Hematopoietic multipotent progenitor cell treated with erythropoietin and hydrocortisone succinate and interleukin-3 and kit ligand, for 8 days (in vitro differentiated cells): ENCODE data around the gene XPC.
"Not testable (repeated sequence)": the region's sequence is repeated elsewhere in the genome, so short reads cannot be mapped to it uniquely, and the experiment has no call there.

Experiments
- DNase-seq: peaks from one replicate; pipeline ENCODE4 v3.0.0-alpha.2; 2015

Gene XPC

GRCh38 chr3:14117468-14118399, 60.7 kb downstream of the XPC start:
- no peak for DNase-seq

GRCh38 chr3:14113965-14114635, 64.3 kb downstream of the XPC start:
- DNase-seq: no peak

GRCh38 chr3:14110699-14111098, 67.7 kb downstream of the XPC start:
- DNase-seq: no peak

- DNase-seq: not testable (repeated sequence)
These were observed 68.6 kb downstream of the XPC start for GRCh38 chr3:14109821-14110220.

- no peak for DNase-seq
These were observed 80.6 kb downstream of the XPC start for GRCh38 chr3:14097616-14098391.

GRCh38 chr3:14096742-14097141, 81.7 kb downstream of the XPC start:
- no peak for DNase-seq
